Thyroid gland (tissue), 4 donors: Measurements from ENCODE around the gene VPS9D1. TPM values are rescaled to one million over a fixed set of nuclear protein-coding genes. Genes with fewer than 3 reads are reported as not detected.

Experiments
- DNase-seq, 2 donors: peaks; one replicate each; pipeline ENCODE4 v3.0.0-alpha.2; 2019
- H3K27ac ChIP-seq, 3 donors: fragments of 200-600 bp; sonication (generic); 1 replicate in 2 of 3; 2 replicates in 1 of 3; pipeline ENCODE4 v1.5.1; 2016 to 2019; ENCODE audit warnings: mild to moderate bottlenecking in 1 of 3, moderate library complexity in 1 of 3
- H3K27me3 ChIP-seq: fragments of 200-600 bp; sonication (generic); one replicate; pipeline ENCODE4 v1.5.1; 2019
- H3K36me3 ChIP-seq, 2 donors: fragments of 200-600 bp; sonication (generic); one replicate each; pipeline ENCODE4 v1.5.1; 2016 to 2019
- H3K4me1 ChIP-seq, 2 donors: fragments of 200-600 bp; sonication (generic); one replicate each; pipeline ENCODE4 v1.5.1; 2017 to 2019
- H3K4me3 ChIP-seq, 3 donors: fragments of 200-600 bp; sonication (generic); replicated peaks in 1 of 3; 1 replicate in 2 of 3; 2 replicates in 1 of 3; pipeline ENCODE4 v1.5.1; 2016; ENCODE audit warnings: mild to moderate bottlenecking in 1 of 3
- H3K9me3 ChIP-seq: fragments of 200-600 bp; sonication (generic); one replicate; pipeline ENCODE4 v1.5.1; 2017
- CTCF ChIP-seq, 6 experiments: fragments of 200-600 bp in 3 of 6; fragments of 450-650 bp in 3 of 6; sonication (generic) in 3 of 6; IDR thresholded peaks; one replicate each; pipeline ENCODE4 v1.5.1; 2016 to 2019; ENCODE audit warnings: antibody characterized with exemption in 6 of 6, mild to moderate bottlenecking in 2 of 6, inconsistent platforms in 1 of 6, moderate library complexity in 1 of 6
- POLR2A ChIP-seq, 2 donors: fragments of 450-650 bp; IDR thresholded peaks; one replicate each; pipeline ENCODE4 v1.6.1; 2017; ENCODE audit warnings: antibody characterized with exemption in 2 of 2, mild to moderate bottlenecking in 2 of 2, moderate library complexity in 1 of 2
- WGBS, 2 donors: methylation state at CpG; one replicate each; pipeline ENCODE4 v1.1.5; 2017; 5-methylcytosine and 5-hydroxymethylcytosine counted together
- intact Hi-C: fragments of 100-400 bp; cut with DNase I; formaldehyde crosslinking; loops from one replicate; pipeline ENCODE4 v1.15.1; 2023
- total RNA-seq, 4 donors: library from RNA; depleted of rRNA; stranded (reverse); fragments of >200 nt; gene quantifications; one replicate each; pipeline ENCODE4 v1.2.3, GENCODE V29; 2016

VPS9D1 gene
- total RNA-seq, 4 donors from 2014 or later, result 3.1 to 15.6 (median 9.0) TPM

- intact Hi-C loops, result no loop called here
- H3K9me3 ChIP-seq, result no peaks in the 10 kb centered on the region
- no peak overlapping the region for H3K27ac ChIP-seq
- DNase-seq, result no peak
- 79 to 90% methylated on average over 37 to 38 of the region's 63 CpGs for WGBS, 2 donors
- H3K36me3 ChIP-seq, result no peaks in the 10 kb centered on the region
- TF ChIP-seq POLR2A (IDR thresholded peaks at IDR 0.05), result no peak
- no peak for TF ChIP-seq CTCF (IDR thresholded peaks at IDR 0.05)
- H3K27me3 ChIP-seq, result no peaks in the 10 kb centered on the region
- no peak overlapping the region for H3K4me3 ChIP-seq
- H3K4me1 ChIP-seq, result peaks cover 7 to 10% of the 10 kb centered on the region in 2 donors
Measured at GRCh38 chr16:89710709-89711564, 9.8 kb downstream of the VPS9D1 start.

- DNase-seq, result no peak
Measured at GRCh38 chr16:89709716-89710432, 10.8 kb downstream of the VPS9D1 start.

GRCh38 chr16:89709166-89709565 is 11.5 kb downstream of the VPS9D1 start:
- TF ChIP-seq POLR2A (IDR thresholded peaks at IDR 0.05) (no peak), CTCF (IDR thresholded peaks at IDR 0.05) (no peak)
- 77 to 87% methylated on average over 4 of the region's 10 CpGs for WGBS, 2 donors
- Histone ChIP-seq H3K36me3 (no peaks in the 10 kb centered on the region), H3K4me3 (no peak overlapping the region), H3K4me1 (peaks cover 7 to 10% of the 10 kb centered on the region in 2 donors), H3K27me3 (no peaks in the 10 kb centered on the region), H3K9me3 (no peaks in the 10 kb centered on the region), H3K27ac (no peak overlapping the region)
- intact Hi-C loops, result loop anchor here (5.0 to 10.0 kb wide), 2 partner anchors 83 to 156 kb away; no protein-coding TSS in a partner anchor
- DNase-seq, result no peak

More at GRCh38 chr16:89709716-89710432, 10.8 kb downstream of the VPS9D1 start:
- H3K4me1 ChIP-seq, result peaks cover 7 to 10% of the 10 kb centered on the region in 2 donors
- WGBS, 2 donors, result 88% methylated on average over 18 to 19 of the region's 19 CpGs
- intact Hi-C loops, result loop anchor here (5.0 to 10.0 kb wide), 2 partner anchors 82 to 155 kb away; no protein-coding TSS in a partner anchor
- no peaks in the 10 kb centered on the region for H3K27me3 ChIP-seq
- H3K9me3 ChIP-seq, result no peaks in the 10 kb centered on the region
- no peak for TF ChIP-seq POLR2A (IDR thresholded peaks at IDR 0.05)
- TF ChIP-seq CTCF (IDR thresholded peaks at IDR 0.05), result no peak
- H3K36me3 ChIP-seq, result no peaks in the 10 kb centered on the region
- H3K27ac ChIP-seq, result no peak overlapping the region
- H3K4me3 ChIP-seq, result no peak overlapping the region

- intact Hi-C loops, result loop anchor here (5.0 to 10.0 kb wide), 2 partner anchors 84 to 156 kb away; no protein-coding TSS in a partner anchor
- no peak overlapping the region for H3K27ac ChIP-seq
- H3K27me3 ChIP-seq, result no peaks in the 10 kb centered on the region
- no peak overlapping the region for H3K4me3 ChIP-seq
- H3K36me3 ChIP-seq, result no peaks in the 10 kb centered on the region
- DNase-seq, result no peak
- TF ChIP-seq CTCF (IDR thresholded peaks at IDR 0.05) (no peak), POLR2A (IDR thresholded peaks at IDR 0.05) (no peak)
- WGBS, 2 donors, result 89 to 100% methylated on average over 3 to 5 of the region's 19 CpGs
- no peaks in the 10 kb centered on the region for H3K9me3 ChIP-seq
- H3K4me1 ChIP-seq, result peaks cover 7 to 10% of the 10 kb centered on the region in 2 donors
Measured at GRCh38 chr16:89708481-89708931, 12.2 kb downstream of the VPS9D1 start.
